GM21825 (cell line): ENCODE data around the gene SMCO2.
"Not testable (repeated sequence)": the region's sequence is repeated elsewhere in the genome, so short reads cannot be mapped to it uniquely, and the experiment has no call there.

Source experiments
- ATAC-seq: cut with Tn5 transposase; IDR thresholded peaks from one replicate; pipeline ENCODE4 v1.9.1; 2021; ENCODE audit warnings: mild to moderate bottlenecking, moderate library complexity; ENCODE audit not compliant: unreplicated experiment

Gene SMCO2

DNA sequence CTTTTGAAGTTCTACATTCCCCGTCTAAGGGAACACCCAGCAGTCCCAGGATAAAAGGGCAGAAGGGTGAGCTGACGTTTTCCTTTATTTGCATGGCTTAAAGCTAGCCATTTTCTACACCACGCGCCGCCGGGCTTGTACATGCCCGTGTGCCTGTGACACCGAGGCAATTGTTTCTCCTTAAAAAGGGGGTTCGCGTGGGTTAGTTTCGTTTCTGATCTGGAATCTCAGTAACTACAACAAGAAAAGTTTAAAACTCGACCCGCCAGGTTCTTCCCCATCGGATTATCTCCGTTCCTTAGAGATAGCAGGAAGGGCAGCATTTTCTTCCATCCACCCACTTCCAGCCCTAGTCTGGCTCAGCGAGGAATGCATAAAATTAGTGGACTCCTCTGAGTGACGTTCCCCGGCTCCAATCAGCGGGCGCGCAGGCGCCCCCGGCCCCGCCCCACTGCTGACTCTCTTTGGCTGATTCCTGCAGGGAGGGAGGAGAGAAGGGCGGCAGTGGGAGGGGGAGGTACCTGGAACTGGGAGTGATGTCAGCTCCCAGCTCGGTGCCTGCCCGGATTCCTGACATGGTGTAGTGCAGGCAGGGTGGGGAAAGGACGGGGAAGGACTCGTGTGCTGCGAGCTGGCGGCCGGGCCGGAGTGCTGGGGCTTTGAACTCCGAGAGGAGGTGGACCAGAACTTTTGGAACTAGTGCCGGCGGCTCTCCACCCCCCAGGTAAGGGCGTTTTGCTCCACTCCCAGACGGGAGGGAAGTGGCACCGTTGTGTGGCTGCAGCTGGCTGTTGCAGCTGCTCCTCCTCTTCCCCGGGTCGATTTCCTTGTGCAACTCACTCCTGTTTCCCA, 77.3 kb downstream of the SMCO2 start, which contains the start of gene PPFIBP1:
Gene PPFIBP1, plus strand, starts transcription at position 565 of the 852 bp plus-strand sequence. CDS start 109,191 bp downstream, outside the sequence.
- ATAC-seq = peak; percentile 97

DNA sequence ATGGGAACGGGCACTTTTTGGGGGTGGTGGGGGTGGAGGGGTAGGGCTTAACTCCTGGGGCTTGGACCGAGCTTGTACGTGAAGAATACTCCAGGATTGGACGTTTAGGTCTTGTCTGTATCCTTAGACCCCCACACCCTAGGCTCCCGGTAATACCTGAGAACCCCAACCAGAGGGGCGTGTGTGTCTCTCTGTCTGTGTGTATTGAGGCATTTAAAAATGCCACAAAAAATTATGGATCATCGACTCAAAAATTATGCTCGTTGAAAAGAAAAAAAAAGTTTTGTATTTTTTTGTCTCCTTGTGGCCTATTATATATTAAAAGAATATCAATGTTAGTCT, 77.9 kb downstream of the SMCO2 start:
- ATAC-seq = no peak

DNA sequence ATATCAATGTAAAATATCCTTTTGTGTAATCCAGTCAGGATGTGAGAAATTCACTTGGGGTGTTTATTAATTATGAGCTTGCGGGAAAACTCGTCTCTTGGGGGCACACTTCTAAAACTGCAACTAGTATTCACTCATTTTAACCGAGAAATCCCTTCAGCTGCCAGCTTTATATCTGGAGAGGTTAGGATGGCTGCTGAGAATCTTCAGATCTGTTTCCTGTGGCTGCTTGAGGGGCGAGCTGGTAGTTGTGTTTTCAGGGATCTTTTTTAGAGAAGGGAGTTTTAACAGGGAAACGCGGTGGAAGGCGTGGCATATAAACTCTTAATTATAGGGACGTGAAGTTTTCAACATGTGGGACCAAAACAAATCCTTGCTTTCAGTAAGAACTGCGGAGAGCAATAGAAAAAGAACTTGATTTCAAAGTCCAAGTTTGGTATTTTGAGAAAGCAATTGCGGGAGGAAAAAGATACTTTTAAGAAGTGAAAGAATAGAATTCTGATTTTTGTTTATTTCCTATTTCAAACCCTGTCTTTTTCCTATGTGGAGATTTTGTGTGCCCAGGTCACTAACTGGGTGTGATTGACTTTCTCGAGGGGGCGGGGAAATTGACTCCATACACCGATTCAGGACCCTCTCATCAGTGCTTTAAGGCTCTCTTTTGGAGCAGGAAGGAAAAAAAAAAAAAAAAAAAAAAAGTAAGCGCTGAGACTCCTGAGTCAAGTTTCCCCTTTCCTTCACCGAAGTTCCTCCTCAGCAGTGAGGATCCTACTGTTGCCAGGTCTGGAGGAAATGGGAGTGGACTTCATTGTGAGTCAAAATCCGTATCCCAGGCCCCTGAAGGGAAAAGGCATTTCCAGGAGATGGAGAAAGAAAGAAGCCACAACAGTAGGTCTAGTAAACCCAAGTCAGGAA, 78.6 kb downstream of the SMCO2 start:
- no peak for ATAC-seq

DNA sequence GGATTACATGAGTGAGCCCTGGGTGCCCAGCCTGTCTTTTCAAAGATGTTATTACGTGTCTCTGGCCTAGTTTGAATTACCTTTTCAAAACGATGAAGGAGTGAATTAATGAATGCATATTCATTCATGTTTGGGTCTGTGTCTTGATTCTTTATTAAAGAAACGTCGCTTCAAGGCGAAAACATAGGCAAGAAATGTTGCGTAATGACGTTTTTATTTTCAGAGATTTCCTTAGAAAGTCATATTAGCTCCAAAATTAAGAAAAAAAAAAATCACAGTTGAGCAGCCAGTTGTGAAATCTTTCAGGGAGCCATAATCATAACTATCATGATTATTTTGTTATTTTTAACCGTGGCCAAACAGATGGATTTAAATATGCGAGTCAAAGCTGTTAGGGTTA, 81.0 kb downstream of the SMCO2 start:
- no peak for ATAC-seq

DNA sequence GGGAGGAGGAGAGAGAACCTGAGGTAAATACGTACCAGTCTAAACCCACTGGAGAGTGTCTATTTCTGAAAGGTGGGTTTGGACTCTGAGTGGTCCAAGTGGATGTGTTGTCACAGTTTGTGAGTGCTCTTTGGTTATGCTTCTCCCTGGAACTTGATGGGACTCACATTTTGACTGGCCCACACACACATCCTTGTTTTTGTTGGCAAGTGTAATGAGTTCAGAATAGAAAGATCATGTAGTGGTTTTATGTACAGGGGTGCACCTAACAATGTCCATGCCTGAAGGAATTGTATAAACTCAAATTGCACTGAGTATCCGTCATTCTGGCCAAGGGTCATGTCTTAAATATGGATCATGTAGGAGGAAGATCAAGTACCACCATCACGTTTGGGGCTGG, 82.3 kb downstream of the SMCO2 start:
- no peak for ATAC-seq

DNA sequence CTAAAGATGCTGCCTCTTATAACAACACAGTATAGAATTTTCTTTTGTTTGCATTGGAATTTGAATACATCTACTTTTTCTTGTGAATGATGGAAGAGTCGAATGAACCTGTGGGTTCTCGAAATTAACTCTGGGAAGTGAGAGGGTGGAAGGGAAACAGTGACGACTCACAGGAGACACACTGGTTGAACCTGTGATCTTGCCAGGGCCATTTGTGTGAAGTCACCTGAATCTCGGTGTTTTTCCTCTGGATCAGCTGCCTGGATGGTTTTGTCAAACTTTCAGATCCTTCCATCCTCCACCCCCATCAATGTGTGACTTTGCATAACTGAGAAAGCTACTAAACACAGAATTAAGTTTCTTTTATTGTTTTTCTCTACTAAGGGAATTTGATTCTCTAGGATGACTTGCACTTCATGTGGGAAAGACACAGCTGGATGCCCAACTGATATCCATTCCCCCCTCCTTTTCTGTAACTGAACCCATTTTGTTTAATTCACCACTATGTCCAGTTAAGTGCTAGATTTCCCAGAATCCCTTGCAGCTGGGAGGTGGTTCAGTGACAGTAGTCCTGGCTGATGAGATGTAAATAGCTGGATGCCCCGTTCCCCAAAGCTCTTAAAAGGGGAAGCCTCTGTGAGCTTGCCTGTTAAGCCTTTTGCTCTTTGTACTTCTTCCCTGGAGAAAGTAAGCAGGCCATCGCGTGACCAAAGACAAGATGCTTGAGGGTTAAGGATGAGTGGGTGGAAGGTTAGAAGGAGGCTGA, 83.8 kb downstream of the SMCO2 start:
- ATAC-seq = no peak

DNA sequence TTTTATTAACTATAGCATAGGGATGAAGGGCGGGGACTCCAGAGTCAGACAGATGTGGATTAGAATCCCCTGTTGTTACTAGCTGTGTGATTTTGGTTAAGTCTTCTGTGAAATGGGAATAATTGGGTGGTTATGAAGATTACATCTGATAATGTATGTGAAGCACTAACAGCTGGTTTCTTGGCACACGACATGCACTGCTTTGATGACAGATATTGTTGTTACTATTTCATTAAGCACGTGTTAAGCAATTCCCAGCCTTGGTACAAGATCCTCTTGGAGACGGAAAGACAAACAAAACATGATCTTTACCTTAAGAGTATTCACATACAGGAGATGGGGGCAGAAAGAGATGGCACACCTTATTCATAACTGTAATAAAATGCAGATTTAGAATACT, 85.4 kb downstream of the SMCO2 start:
- ATAC-seq = no peak

DNA sequence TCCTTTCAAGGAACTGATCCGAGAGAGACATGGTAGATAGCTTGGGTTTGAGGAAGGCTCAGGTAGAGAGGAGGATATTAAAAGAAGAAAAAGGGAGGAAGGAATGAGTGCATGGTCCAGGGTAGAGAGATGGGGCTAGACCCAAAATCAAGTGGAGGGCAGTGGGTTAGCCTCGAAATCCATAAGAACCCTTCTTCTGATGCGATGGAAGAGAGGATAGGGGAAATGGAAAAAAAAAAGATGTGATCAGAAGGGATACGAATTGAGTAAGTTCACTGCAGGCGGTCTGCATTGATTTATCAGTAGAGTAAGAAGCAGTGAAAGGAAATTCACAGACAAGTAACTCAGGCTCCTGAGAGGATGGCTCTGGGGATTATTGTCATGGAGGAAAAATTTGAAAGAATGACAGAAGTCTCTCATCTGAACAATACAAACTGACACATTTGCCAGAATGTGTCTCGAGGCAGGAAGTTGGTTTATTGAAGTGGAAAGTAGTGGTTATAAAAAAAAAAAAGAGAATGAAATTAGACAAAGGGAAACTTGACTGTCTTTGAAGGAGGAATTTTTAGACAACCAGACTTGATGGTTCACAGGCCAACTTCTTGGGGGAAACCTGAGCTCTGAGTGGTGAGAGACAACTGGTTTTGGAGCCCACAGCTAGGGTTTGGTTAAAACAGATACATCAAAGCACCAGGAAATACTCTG, 87.7 kb downstream of the SMCO2 start:
- peak; percentile 57 for ATAC-seq

DNA sequence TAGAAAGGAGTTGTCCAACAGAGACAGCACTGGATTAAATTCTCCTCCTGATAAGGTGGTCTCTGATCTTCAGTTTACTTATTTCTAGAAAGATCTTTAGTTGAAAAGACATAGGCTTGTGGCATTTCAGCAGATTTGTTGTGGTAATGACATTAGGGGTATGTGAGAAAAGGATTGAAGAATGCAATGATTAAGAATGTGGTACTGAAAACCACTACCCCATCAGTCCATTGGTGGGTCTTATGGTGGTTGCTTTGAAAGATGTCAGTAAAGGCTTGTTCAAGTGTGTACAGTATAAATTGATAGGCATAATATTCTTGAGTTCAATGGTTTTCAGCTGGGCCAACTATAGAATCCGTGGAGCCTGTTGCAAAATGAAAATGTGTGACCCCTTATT, 88.2 kb downstream of the SMCO2 start:
- peak; percentile 19 for ATAC-seq

DNA sequence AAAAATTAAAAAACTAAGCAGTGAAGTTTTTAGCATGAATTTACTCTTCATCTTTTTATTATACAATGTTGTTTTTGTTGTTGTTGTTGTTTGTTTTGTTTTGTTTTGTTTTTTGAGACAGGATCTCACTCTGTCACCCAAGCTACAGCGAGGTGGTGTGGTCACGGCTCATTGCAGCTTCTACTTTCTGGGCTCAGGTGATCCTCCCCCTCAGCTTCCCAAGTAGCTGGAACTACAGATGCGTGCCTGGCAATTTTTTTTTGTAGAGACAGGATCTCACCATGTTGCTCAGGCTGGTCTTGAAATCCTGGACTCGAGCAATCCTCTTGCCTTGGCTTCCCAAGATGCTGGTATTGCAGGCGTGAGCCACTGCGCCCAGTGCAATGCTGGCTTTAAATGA, 88.8 kb downstream of the SMCO2 start:
- no peak for ATAC-seq

DNA sequence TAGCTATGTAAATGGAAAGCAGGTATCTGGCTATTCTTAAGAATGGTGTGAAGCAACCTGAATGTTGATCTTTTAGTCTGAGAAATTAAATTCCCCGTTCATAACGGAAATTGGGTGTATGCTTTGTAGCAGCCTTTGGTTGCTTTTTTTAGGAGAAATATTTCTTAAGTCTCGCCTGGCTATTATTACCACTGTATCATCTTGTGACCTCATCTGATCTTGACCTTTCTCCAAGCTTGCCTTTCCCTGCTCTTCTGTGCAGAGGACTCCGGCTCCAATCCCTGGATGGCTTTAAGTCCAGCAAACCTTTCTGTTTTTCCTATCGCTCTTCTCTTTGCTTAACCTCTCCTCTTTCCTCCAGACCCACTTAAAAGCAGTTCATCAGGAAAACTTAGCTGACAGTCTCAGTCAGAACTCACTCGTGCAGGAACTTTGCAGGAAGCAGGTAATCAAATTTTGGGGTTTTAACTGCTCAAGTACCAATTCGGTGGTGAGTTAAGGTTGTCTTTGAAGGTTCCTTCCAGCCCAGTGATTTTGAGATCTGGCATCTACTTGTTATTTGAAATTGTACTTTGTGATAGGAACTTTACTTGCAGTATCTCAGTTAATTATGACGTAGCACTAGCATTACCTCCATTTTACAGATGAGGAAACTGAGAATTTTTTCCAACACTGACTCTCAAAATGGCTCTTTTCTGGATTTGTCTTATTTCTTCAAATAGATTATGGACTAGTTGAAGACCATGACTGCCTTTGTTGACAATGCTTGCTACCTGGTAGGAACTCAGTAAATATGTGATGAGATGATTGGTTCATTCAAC, 91.5 kb downstream of the SMCO2 start:
- ATAC-seq = no peak

DNA sequence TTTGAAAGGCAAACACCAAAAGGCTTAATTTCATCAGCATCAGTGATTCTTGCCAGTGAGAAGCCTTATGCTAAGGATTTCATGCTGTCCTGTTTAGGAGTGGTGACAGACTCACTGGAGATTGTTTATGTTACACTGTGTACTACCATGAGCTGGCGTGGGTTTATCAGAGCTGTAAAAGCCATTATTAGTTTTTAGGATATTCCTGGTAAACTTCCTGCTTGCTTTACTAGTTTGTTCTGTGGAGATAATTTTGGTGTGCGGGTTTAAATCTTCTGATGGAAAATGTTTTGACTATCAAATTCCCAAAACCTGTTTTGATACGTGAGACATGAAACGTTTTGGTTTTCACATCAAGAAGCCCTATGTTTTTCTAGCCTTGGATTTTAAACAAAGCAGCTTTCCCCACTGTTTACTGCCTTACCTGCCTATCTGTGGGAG, 92.7 kb downstream of the SMCO2 start:
- no peak for ATAC-seq

DNA sequence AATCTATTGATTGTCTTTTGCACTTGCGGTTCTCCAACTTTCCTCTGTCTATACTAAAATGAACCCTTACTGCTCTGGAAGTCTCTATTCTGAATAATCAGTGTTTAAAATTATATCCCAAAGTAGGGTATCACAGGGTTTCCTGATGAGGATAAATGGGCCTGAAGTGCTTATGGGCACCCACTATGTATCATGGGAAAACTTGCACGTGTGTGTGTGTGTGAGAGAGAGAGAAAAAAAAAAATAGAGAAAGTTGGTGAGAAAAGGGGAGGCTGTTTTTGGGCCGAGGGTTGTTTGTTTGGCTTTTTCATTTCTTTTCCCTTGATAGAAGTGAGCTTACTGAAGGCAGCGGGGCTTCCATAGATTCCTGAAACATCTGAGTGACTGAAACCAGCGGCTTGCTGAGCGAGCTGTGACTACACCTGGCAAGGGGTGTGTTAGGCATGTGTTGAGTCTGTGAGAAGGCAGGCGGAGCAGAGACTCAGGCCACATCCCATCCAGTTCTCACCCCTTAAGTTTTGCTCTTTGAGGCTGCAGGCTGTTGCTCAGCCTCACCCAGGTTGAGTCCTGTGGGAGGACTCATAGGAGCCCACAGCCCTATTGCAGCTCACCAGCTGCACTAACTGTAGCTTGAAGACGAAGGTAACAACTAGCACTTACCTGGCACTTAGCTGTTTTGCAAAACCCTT, 94.6 kb downstream of the SMCO2 start:
- ATAC-seq = no peak

DNA sequence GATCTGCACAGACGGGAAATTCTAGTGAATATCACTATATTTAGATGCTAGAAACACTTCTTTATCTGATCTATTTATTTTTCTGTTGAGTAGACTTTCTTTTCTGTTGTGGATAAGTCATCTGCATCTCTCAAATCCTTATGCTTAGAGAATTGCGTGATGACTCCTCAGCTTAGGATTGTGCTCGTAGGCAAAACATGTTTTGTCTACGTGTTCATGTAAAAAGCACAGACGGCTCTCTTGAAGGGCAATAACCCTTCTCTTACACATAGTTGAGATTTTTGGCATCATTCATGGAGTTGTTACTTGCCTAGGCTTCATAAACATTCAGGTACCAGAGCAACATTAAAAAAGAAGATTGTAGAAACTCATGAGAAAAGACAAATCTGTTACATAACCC, 96.1 kb downstream of the SMCO2 start:
- ATAC-seq = no peak

DNA sequence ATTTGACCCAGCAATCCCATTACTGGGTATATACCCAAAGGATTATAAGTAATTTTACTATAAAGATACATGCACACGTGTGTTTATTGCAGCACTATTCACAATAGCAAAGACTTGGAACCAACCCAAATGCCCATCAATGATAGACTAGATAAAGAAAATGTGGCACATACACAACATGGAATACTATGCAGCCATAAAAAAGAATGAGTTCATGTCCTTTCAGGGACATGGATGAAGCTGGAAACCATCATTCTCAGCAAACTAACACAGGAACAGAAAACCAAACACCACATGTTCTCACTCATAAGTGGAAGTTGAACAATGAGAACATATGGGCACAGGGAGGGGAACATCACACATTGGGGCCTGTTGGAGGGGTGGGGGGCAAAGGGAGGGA, 98.3 kb downstream of the SMCO2 start:
- not testable (repeated sequence) for ATAC-seq

DNA sequence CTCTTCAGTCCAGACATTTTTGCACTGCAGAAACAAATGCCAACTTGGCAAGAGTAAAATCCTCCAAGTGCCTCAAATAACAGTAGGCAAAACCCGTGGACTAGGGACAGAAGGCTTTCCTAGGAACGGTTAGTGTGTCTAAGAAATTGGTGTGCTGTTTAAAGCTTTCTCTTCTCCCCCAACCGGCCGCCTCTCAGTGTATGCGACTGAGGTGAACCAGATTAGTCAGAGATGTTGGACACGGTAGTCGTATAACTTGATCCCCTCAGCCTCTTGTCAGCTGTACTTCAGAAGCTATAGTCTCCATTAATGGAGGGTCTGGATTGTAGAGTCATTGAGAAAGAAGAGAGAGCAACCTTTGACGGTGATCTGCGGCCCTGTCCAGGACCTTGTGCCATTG, 99.1 kb downstream of the SMCO2 start:
- no peak for ATAC-seq

DNA sequence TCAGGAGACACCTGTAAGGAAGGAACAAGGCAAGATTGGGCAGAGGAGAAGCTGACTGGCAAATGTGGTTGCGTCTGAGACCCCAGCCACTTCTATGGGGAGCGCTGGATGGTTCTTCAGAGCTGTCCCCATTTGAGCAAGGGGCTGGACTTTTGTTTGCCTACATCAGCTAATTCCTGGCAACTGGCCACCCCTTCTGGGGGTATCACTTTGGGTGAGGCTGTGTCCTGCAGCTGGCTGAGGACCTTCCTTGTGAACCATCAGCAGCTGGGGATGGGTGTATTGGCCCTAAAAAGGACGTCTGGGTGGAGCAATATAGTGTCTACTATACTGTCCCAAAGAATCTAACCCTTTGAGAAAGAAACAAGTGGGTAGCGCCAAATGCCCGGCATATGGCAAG, 101.1 kb downstream of the SMCO2 start:
- ATAC-seq = no peak

DNA sequence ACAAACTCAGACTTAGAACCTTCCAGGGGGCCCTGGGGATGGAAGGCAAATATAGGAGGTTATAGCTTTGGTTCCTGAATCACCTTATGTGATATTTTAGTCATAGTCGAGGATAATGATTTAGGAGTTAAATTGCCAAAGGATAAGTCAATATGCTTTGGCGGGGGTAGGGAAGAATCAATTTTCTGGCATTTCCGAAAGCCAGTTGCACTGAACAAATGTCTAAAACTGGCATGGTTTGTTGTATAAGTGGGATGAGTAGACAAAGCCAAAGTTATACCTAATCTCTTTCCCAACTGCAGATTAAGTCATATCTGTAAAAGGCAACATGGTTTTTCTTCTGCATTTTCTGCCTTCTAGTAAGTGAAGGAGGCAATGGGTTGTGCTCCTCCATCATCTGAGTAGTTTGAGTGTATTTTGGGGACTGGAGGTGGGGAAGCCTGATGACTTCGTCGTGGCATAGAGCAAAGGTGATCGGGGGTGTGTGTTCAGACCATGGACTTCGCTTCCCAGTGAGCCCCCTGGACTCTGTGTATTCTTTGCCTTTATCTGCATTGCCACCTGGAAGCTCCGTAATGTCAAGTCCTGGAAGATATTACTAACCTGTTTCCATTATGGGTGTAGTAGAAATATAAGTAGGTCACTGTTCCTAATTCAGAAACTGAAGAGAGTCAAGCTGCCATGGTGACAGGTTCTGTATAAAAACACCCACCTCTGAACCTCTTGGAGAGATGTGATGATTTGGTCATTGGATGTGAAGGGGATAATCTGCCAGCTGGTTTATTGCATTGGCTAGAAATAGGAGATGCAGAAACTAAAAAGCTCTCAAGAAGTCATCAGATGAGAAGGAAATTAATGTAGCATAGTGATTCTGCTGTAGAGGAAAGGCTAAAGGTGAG, 102.0 kb downstream of the SMCO2 start:
- no peak for ATAC-seq
